SJCRH30 (cell line): Measurements from ENCODE around the gene OR2AT4. TPM values are rescaled to one million over a fixed set of nuclear protein-coding genes. Genes with fewer than 3 reads are reported as not detected.

Experiments
- DNase-seq, 2 experiments: peaks; one replicate each; pipeline ENCODE4 v3.0.0-alpha.2; 2015 to 2020
- H3K27ac ChIP-seq: fragments of 250-450 bp; sonication (Bioruptor Pico); 2 replicates; pipeline ENCODE4 v1.5.1; 2020; ENCODE audit warnings: mild to moderate bottlenecking, moderate library complexity
- H3K27me3 ChIP-seq: fragments of 250-450 bp; sonication (Bioruptor Pico); 2 replicates; pipeline ENCODE4 v1.5.1; 2020; ENCODE audit warnings: mild to moderate bottlenecking, moderate library complexity
- H3K36me3 ChIP-seq: fragments of 250-450 bp; sonication (Bioruptor Pico); 2 replicates; pipeline ENCODE4 v1.5.1; 2020; ENCODE audit warnings: mild to moderate bottlenecking, moderate library complexity
- H3K4me1 ChIP-seq: fragments of 250-450 bp; sonication (Bioruptor Pico); 2 replicates; pipeline ENCODE4 v1.5.1; 2020; ENCODE audit warnings: mild to moderate bottlenecking, moderate library complexity
- H3K4me3 ChIP-seq: fragments of 250-450 bp; sonication (Bioruptor Pico); 2 replicates; pipeline ENCODE4 v1.5.1; 2020; ENCODE audit warnings: mild to moderate bottlenecking, moderate library complexity
- H3K9me3 ChIP-seq: fragments of 250-450 bp; sonication (Bioruptor Pico); replicated peaks from 2 replicates; pipeline ENCODE4 v1.5.1; 2020; ENCODE audit warnings: mild to moderate bottlenecking, moderate library complexity
- total RNA-seq: library from RNA; depleted of rRNA; stranded (reverse); fragments of >200 nt; shearing (Covaris generic); gene quantifications from 2 replicates; pipeline ENCODE4 v1.2.3, GENCODE V29; 2014

The OR2AT4 gene
- total RNA-seq, 1 experiment from 2014 or later, result not detected

DNA sequence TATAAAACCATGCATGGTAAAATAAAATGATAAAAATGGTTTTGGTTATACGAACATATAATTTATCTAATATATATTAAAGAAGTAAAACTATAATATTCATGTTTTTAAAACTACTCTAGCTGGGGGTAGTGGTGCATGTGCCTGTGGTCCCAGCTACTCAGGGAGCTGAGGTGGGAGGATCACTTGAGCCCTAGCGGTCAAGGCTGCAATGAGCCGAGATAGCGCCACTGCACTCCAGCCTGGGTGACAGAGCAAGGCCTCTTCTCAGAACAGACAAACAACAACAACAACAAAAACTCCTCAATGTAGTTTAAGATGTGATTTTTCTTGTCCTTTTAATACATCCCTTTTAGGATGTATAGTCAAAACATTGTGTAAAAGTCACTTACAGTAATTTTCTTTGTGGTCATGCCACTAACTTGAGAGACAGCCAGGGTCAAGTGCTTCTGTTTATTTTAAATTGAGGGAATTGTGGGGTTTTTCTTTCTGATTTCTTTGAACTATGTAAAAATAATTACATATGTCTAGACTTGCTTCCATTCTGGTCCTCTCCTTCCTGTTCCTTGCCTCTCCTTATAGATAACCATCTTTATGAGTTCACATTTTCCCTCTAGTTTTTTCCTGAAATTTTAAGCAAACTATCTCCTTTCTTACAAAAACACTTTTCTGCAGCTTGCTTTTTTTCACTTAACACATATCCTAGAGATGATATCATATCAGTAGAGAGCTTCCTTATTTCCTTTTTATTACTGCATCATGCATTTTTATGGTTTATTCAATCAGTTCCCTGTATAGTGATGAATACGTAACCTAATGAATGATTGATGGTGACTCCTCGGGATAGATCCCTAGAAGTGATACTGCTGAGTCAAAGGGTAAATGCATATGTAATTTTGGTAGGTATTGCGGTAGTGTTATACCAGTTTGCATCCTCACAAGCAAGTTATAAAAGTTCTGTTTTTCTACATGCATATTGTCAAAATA, 9.1 kb downstream of the OR2AT4 start:
- Histone ChIP-seq H3K4me1 (peaks cover 16% of the 10 kb centered on the region), H3K9me3 (0 out of 2 replicates have a peak, but pooled peaks cover 8% of the 10 kb centered on the region), H3K36me3 (no peaks in the 10 kb centered on the region), H3K4me3 (no peak overlapping the region), H3K27ac (no peak overlapping the region), H3K27me3 (no peaks in the 10 kb centered on the region)
- DNase-seq, result no peak

- H3K4me1 ChIP-seq, result peaks cover 25% of the 10 kb centered on the region
- no peaks in the 10 kb centered on the region for H3K36me3 ChIP-seq
- H3K27ac ChIP-seq, result no peak overlapping the region
- no peak overlapping the region for H3K4me3 ChIP-seq
- H3K27me3 ChIP-seq, result no peaks in the 10 kb centered on the region
- H3K9me3 ChIP-seq, result no peaks in the 10 kb centered on the region
- no peak for DNase-seq
Measured at GRCh38 chr11:75084883-75085282, 11.8 kb downstream of the OR2AT4 start.

GRCh38 chr11:75083217-75083605, 13.5 kb downstream of the OR2AT4 start:
- Histone ChIP-seq H3K9me3 (no peaks in the 10 kb centered on the region), H3K4me1 (peaks cover 25% of the 10 kb centered on the region), H3K36me3 (no peaks in the 10 kb centered on the region), H3K27ac (peak overlapping the region; percentile 79), H3K27me3 (no peaks in the 10 kb centered on the region), H3K4me3 (no peak overlapping the region)
- DNase-seq, result peak; percentile 50 to 73

GRCh38 chr11:75082601-75083216, 14.0 kb downstream of the OR2AT4 start:
- H3K9me3 ChIP-seq, result no peaks in the 10 kb centered on the region
- peak overlapping the region; percentile 79 for H3K27ac ChIP-seq
- no peaks in the 10 kb centered on the region for H3K36me3 ChIP-seq
- DNase-seq, result peak; percentile 30 to 36
- peaks cover 21% of the 10 kb centered on the region for H3K4me1 ChIP-seq
- no peak overlapping the region for H3K4me3 ChIP-seq
- no peaks in the 10 kb centered on the region for H3K27me3 ChIP-seq

GRCh38 chr11:75079546-75079945, 17.1 kb downstream of the OR2AT4 start:
- no peak for DNase-seq
- H3K36me3 ChIP-seq, result no peaks in the 10 kb centered on the region
- no peak overlapping the region for H3K4me3 ChIP-seq
- no peak overlapping the region for H3K27ac ChIP-seq
- H3K4me1 ChIP-seq, result peaks cover 21% of the 10 kb centered on the region
- no peaks in the 10 kb centered on the region for H3K9me3 ChIP-seq
- H3K27me3 ChIP-seq, result no peaks in the 10 kb centered on the region

DNA sequence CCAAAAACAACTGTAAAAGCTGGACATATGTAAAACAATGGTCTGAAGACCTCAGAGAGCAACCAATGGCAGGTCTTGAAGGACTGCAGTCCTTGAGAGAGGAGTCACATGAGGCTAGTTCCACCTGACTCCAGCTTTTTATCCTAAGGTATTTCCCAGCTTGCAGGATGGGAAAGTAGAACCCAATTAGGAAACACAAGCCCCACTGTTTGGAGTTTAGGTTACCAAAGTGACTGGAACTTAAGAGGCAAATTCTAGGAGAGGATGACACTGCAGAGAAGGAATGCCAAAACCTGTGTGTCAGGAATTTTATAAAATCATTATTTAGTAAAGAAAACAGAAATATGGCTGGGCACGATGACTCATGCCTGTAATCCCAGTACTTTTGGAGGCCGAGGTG, 18.4 kb downstream of the OR2AT4 start:
- Histone ChIP-seq H3K9me3 (no peaks in the 10 kb centered on the region), H3K27me3 (no peaks in the 10 kb centered on the region), H3K4me3 (no peak overlapping the region), H3K4me1 (peaks cover 14% of the 10 kb centered on the region), H3K36me3 (no peaks in the 10 kb centered on the region), H3K27ac (no peak overlapping the region)
- DNase-seq, result peak; percentile 27 to 43

DNA sequence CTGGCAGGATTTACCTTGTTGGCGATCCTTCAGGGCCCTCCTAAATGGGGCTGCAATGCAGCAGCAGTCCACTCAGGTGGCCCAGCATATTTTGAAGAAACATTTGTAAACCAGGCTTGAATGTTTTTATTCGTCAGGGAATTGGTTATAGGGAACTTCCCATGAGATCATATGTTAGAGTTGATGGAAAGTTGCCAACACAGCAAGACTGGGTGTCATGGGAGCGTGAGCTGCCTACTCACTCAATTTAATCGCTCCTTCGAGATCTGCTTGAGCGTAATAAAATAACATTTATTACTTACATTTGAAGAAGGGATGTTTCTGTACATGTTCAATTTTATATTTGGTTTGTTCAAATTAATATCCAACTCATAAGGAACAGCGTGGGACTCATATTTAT, 19.4 kb downstream of the OR2AT4 start:
- no peak for DNase-seq
- Histone ChIP-seq H3K9me3 (no peaks in the 10 kb centered on the region), H3K4me3 (no peak overlapping the region)

GRCh38 chr11:75076671-75077070, 20.0 kb downstream of the OR2AT4 start:
- H3K27me3 ChIP-seq, result no peaks in the 10 kb centered on the region
- peaks cover 1% of the 10 kb centered on the region for H3K4me1 ChIP-seq
- DNase-seq, result no peak
- no peak overlapping the region for H3K4me3 ChIP-seq
- H3K36me3 ChIP-seq, result no peaks in the 10 kb centered on the region
- H3K9me3 ChIP-seq, result no peaks in the 10 kb centered on the region
- no peak overlapping the region for H3K27ac ChIP-seq

More for the DNA sequence above, 19.4 kb downstream of the OR2AT4 start:
- no peaks in the 10 kb centered on the region for H3K36me3 ChIP-seq
- no peaks in the 10 kb centered on the region for H3K27me3 ChIP-seq
- peaks cover 6% of the 10 kb centered on the region for H3K4me1 ChIP-seq
- no peak overlapping the region for H3K27ac ChIP-seq

DNA sequence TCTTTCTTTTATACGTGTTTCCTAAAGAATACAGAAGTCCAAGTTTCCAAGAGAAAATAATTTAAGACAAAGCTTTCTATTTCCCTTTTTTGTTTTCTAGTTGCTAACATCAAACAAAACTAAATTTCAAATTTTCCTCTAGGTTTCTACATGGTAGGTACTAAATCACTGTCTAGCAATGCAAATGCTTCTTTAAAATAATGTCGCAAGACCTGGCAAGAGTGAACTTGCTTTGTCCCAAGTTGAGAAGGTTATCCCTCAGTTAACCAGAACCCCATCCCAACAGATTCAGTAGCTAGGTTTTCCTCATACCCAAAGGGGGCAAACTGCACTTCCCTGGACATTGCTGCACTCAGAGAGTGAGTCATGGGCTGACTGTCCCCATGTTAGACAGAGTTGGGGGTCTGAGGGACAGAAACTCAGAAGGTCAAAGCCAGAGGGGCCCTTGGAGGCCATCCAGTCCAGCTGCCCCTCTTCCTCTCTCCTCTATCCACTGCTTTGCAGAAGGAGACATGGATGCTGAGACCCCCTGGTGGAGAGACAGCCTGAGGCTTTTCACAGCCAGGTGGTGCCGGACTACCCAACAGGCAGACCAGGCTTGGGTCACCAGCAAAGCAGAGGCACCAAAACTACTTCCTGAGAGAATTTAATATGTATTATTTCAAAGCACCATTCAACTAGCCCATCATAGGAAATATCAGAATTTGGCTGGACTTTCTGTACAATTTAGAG, 23.1 kb downstream of the OR2AT4 start:
- Histone ChIP-seq H3K4me1 (no peaks in the 10 kb centered on the region), H3K4me3 (no peak overlapping the region), H3K9me3 (no peaks in the 10 kb centered on the region), H3K27me3 (no peaks in the 10 kb centered on the region), H3K36me3 (no peaks in the 10 kb centered on the region), H3K27ac (no peak overlapping the region)
- DNase-seq, result peak in 1 of 2 experiments; percentile 6

DNA sequence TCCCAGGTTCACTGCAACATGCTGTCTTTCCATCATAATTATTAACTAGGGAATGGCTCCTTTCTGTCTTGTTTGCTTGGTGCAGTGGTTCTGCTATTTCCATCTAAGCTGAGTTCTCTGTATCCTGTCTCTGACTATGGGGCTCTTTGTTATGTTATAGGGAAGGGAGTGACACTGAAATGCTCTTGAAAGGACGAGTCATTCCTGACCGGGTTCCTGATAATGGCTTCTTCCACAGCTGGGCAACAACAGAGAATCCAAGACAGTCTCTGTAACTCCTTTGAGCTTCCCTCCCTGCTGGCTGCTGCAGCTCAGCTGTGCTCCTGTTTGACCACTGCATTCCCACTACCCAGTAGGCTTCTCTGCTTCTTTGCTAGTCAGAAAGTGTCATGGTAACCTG, 24.1 kb downstream of the OR2AT4 start:
- Histone ChIP-seq H3K27me3 (no peaks in the 10 kb centered on the region), H3K9me3 (no peaks in the 10 kb centered on the region), H3K36me3 (no peaks in the 10 kb centered on the region), H3K4me1 (no peaks in the 10 kb centered on the region), H3K4me3 (no peak overlapping the region), H3K27ac (no peak overlapping the region)
- no peak for DNase-seq

DNA sequence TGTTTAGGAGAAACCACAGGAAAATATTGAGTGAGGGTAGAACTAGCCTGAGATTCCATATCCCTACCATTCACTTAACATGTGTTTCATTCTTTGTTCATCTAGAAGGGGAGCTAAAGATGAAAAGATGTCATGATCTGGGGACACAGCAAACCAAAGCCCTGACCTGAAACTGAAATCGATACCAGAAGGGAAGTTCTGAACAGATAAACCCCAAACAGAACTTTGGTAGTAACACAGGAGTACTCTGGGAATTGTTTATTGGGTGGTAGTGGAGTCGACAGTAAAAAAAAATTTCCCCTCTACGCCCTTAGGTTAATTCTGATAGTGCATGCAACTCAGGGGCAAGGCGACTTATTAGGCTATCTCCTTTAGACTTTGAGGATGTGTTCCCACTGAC, 27.2 kb downstream of the OR2AT4 start:
- no peaks in the 10 kb centered on the region for H3K9me3 ChIP-seq
- H3K36me3 ChIP-seq, result no peaks in the 10 kb centered on the region
- no peak overlapping the region for H3K4me3 ChIP-seq
- no peak for DNase-seq
- H3K27ac ChIP-seq, result no peak overlapping the region
- no peaks in the 10 kb centered on the region for H3K4me1 ChIP-seq
- no peaks in the 10 kb centered on the region for H3K27me3 ChIP-seq

GRCh38 chr11:75068993-75069392, 27.7 kb downstream of the OR2AT4 start:
- Histone ChIP-seq H3K27ac (no peak overlapping the region), H3K9me3 (no peaks in the 10 kb centered on the region)

GRCh38 chr11:75068559-75068958, 28.1 kb downstream of the OR2AT4 start:
- no peak for DNase-seq
- H3K36me3 ChIP-seq, result no peaks in the 10 kb centered on the region
- H3K4me1 ChIP-seq, result no peaks in the 10 kb centered on the region
- no peak overlapping the region for H3K27ac ChIP-seq
- H3K4me3 ChIP-seq, result no peak overlapping the region
- H3K27me3 ChIP-seq, result no peaks in the 10 kb centered on the region
- H3K9me3 ChIP-seq, result no peaks in the 10 kb centered on the region

More at GRCh38 chr11:75068993-75069392, 27.7 kb downstream of the OR2AT4 start:
- DNase-seq, result no peak
- H3K4me1 ChIP-seq, result no peaks in the 10 kb centered on the region
- no peak overlapping the region for H3K4me3 ChIP-seq
- no peaks in the 10 kb centered on the region for H3K36me3 ChIP-seq
- no peaks in the 10 kb centered on the region for H3K27me3 ChIP-seq

GRCh38 chr11:75066061-75066460, 30.6 kb downstream of the OR2AT4 start:
- no peak for DNase-seq
- H3K9me3 ChIP-seq, result no peaks in the 10 kb centered on the region
- H3K4me3 ChIP-seq, result no peak overlapping the region
- no peaks in the 10 kb centered on the region for H3K27me3 ChIP-seq
- H3K27ac ChIP-seq, result no peak overlapping the region
- H3K36me3 ChIP-seq, result no peaks in the 10 kb centered on the region
- no peaks in the 10 kb centered on the region for H3K4me1 ChIP-seq
